Astrocyte (in vitro differentiated cells and primary cell): ENCODE measurements around the gene BCO2.

ENCODE experiments used
- EZH2 ChIP-seq: IDR thresholded peaks from 2 replicates; pipeline ENCODE4 v1.6.1; 2012; ENCODE audit warnings: mild to moderate bottlenecking, low read length, inconsistent platforms; ENCODE audit not compliant: insufficient read depth
- TF ChIP-seq, protein P1 (sequence below): IDR thresholded peaks from 2 replicates; pipeline ENCODE4 v1.5.1; 2011; ENCODE audit warnings: low read depth, mild to moderate bottlenecking, inconsistent platforms, low read length, moderate library complexity; ENCODE audit not compliant: insufficient read depth

DNA sequence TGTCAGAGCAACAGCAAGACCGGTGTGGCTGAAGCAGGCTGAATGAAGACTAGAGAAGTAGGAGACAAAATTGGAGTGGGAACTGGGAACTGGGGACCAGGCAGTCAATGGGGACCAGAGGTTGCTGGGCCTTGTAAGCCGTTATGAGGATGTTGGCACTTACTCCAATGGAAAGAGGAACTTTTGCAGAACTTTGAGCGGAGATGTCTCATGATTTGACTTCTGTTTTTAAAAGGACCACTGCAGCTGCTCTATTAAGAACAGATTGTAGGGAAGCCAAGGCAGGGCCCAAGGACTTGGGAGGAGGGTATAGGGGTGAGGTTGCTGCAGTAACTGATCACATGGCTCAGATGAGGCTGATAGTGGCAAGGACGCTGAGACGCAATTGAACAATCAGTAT, 45.7 kb upstream of the BCO2 start:
- TF ChIP-seq, protein P1, sequence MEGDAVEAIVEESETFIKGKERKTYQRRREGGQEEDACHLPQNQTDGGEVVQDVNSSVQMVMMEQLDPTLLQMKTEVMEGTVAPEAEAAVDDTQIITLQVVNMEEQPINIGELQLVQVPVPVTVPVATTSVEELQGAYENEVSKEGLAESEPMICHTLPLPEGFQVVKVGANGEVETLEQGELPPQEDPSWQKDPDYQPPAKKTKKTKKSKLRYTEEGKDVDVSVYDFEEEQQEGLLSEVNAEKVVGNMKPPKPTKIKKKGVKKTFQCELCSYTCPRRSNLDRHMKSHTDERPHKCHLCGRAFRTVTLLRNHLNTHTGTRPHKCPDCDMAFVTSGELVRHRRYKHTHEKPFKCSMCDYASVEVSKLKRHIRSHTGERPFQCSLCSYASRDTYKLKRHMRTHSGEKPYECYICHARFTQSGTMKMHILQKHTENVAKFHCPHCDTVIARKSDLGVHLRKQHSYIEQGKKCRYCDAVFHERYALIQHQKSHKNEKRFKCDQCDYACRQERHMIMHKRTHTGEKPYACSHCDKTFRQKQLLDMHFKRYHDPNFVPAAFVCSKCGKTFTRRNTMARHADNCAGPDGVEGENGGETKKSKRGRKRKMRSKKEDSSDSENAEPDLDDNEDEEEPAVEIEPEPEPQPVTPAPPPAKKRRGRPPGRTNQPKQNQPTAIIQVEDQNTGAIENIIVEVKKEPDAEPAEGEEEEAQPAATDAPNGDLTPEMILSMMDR = no peak
- TF ChIP-seq EZH2 = no peak
